ENCODE results near the gene SMAD6. TPM values are rescaled to one million over a fixed set of nuclear protein-coding genes. Genes with fewer than 3 reads are reported as not detected.
A peak's percentile ranks its signal among the peaks of the same experiment; 100 is the strongest.

Gene SMAD6
- total RNA-seq, 1 donor from 2014 or later = 14.6 TPM

GRCh38 chr15:66730168-66731021, 28.4 kb downstream of the SMAD6 start:
- H3K4me3 Mint-ChIP-seq (ENCODE audit: unreplicated experiment) = no peak overlapping the region

GRCh38 chr15:66733976-66734375, 31.9 kb downstream of the SMAD6 start:
- Mint-ChIP-seq H3K4me3 (ENCODE audit: unreplicated experiment) (no peak overlapping the region), H3K9me3 (ENCODE audit: unreplicated experiment) (no peaks in the 10 kb centered on the region), H3K27ac (ENCODE audit: unreplicated experiment) (no peak overlapping the region), H3K36me3 (ENCODE audit: unreplicated experiment) (peaks cover 7% of the 10 kb centered on the region), H3K4me1 (ENCODE audit: unreplicated experiment) (peaks cover 42% of the 10 kb centered on the region), H3K27me3 (ENCODE audit: unreplicated experiment) (no peaks in the 10 kb centered on the region)
- DNase-seq (ENCODE audit: extremely low spot score, unreplicated experiment) = no peak
- TF ChIP-seq CTCF (IDR thresholded peaks at IDR 0.05) = no peak

More at GRCh38 chr15:66730168-66731021, 28.4 kb downstream of the SMAD6 start:
- no peak for DNase-seq (ENCODE audit: extremely low spot score, unreplicated experiment)
- Mint-ChIP-seq H3K4me1 (ENCODE audit: unreplicated experiment) (peaks cover 56% of the 10 kb centered on the region), H3K27ac (ENCODE audit: unreplicated experiment) (peak overlapping the region; percentile 38), H3K9me3 (ENCODE audit: unreplicated experiment) (no peaks in the 10 kb centered on the region), H3K27me3 (ENCODE audit: unreplicated experiment) (no peaks in the 10 kb centered on the region), H3K36me3 (ENCODE audit: unreplicated experiment) (peaks cover 6% of the 10 kb centered on the region)
- TF ChIP-seq CTCF (IDR thresholded peaks at IDR 0.05) = no peak

- Mint-ChIP-seq H3K9me3 (ENCODE audit: unreplicated experiment) (no peaks in the 10 kb centered on the region), H3K4me1 (ENCODE audit: unreplicated experiment) (peaks cover 31% of the 10 kb centered on the region), H3K27ac (ENCODE audit: unreplicated experiment) (peak overlapping the region; percentile 31), H3K4me3 (ENCODE audit: unreplicated experiment) (no peak overlapping the region), H3K27me3 (ENCODE audit: unreplicated experiment) (no peaks in the 10 kb centered on the region), H3K36me3 (ENCODE audit: unreplicated experiment) (peaks cover 7% of the 10 kb centered on the region)
- no peak for DNase-seq (ENCODE audit: extremely low spot score, unreplicated experiment)
- TF ChIP-seq CTCF (IDR thresholded peaks at IDR 0.05) = no peak
Measured at GRCh38 chr15:66734961-66735908, 33.2 kb downstream of the SMAD6 start.

GRCh38 chr15:66735909-66736305, 33.9 kb downstream of the SMAD6 start:
- Mint-ChIP-seq H3K9me3 (ENCODE audit: unreplicated experiment) (no peaks in the 10 kb centered on the region), H3K4me3 (ENCODE audit: unreplicated experiment) (no peak overlapping the region), H3K27ac (ENCODE audit: unreplicated experiment) (peak overlapping the region; percentile 31), H3K36me3 (ENCODE audit: unreplicated experiment) (peaks cover 7% of the 10 kb centered on the region), H3K27me3 (ENCODE audit: unreplicated experiment) (no peaks in the 10 kb centered on the region), H3K4me1 (ENCODE audit: unreplicated experiment) (peaks cover 24% of the 10 kb centered on the region)
- TF ChIP-seq CTCF (IDR thresholded peaks at IDR 0.05) = no peak
- DNase-seq (ENCODE audit: extremely low spot score, unreplicated experiment) = no peak
